ENCODE data around the gene RIPOR3.

RIPOR3 gene, protein sequence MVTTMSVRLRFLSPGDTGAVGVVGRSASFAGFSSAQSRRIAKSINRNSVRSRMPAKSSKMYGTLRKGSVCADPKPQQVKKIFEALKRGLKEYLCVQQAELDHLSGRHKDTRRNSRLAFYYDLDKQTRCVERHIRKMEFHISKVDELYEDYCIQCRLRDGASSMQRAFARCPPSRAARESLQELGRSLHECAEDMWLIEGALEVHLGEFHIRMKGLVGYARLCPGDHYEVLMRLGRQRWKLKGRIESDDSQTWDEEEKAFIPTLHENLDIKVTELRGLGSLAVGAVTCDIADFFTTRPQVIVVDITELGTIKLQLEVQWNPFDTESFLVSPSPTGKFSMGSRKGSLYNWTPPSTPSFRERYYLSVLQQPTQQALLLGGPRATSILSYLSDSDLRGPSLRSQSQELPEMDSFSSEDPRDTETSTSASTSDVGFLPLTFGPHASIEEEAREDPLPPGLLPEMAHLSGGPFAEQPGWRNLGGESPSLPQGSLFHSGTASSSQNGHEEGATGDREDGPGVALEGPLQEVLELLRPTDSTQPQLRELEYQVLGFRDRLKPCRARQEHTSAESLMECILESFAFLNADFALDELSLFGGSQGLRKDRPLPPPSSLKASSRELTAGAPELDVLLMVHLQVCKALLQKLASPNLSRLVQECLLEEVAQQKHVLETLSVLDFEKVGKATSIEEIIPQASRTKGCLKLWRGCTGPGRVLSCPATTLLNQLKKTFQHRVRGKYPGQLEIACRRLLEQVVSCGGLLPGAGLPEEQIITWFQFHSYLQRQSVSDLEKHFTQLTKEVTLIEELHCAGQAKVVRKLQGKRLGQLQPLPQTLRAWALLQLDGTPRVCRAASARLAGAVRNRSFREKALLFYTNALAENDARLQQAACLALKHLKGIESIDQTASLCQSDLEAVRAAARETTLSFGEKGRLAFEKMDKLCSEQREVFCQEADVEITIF

GRCh38 chr20:50690650-50691572, at the start of gene RIPOR3:
Gene RIPOR3, minus strand, starts transcription at chr20:50691542. Its CDS starts 414 bp downstream, at chr20:50691128.
- DNase-seq (ENCODE audit: low read depth in 2 of 2), result no peak

DNA sequence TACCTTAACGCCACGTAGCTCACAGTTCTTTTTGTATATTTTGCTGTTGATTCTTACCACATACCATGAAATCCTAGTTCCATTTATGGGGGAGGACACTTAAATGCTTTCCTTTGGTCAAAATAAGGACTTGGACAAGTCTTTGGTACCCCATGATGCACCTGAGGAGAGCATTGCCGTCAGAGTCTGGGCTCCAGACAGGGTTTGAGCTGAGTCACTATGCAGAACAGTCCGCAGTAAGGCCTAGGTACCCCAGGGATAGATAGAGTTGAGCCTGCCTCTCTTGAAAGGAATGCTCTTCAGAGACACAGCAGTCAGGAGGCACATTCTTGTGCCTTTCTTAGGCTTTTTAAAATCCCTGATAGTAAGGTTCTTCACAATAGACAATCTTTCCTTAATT, 46.0 kb upstream of the RIPOR3 start:
- DNase-seq (ENCODE audit: low read depth in 2 of 2), result no peak

GRCh38 chr20:50735813-50736212, 44.5 kb upstream of the RIPOR3 start:
- no peak for DNase-seq (ENCODE audit: low read depth in 2 of 2)

DNA sequence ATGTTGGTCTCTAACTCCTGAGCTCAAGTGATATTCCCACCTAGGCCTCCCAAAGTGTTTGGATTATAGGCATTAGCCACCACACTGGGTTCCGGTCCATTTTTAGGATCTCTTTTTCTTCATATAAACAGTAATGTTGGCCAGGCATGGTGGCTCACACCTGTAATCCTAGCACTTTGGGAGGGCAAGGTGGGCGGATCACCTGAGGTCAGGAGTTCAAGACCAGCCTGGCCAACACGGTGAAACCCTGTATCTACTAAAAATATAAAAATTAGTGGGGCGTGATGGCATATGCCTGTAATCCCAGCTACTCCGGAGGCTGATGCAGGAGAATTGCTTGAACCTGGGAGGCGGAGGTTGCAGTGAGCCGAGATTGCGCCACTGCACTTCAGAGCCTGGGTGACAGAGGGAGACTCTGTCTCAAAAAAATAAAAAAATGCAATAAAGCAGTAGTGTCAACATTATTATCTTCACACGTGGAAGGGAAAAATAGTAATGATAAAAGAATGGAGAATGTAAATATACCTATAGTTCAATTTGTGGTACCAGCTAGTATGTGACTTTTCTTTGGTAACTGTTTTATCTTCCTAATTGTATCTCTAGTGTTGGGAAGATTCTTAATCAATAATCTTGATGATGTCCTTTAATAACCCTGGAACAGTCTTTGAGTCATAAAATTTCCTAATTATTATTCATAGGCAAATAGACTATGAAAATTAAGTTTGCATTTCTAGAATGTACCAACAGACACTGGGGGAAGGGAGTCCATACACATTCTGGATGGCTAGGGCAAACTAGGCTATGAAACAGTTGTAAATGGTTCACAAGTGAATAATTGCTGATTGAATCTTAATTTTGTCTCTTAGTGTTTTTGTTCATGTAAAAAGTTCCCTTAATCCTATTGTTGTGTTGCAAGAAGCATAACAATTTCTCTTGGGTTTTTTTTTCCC, 43.7 kb upstream of the RIPOR3 start:
- no peak for DNase-seq (ENCODE audit: low read depth in 2 of 2)

GRCh38 chr20:50733644-50734349, 42.5 kb upstream of the RIPOR3 start:
- DNase-seq (ENCODE audit: low read depth in 2 of 2), result no peak

- DNase-seq (ENCODE audit: low read depth in 2 of 2), result no peak
Observed at GRCh38 chr20:50731930-50732690, 40.8 kb upstream of the RIPOR3 start.

GRCh38 chr20:50731055-50731929, 40.0 kb upstream of the RIPOR3 start, which contains the start of gene PARD6B:
Gene PARD6B, plus strand, starts transcription at chr20:50731580. Its CDS starts 207 bp downstream, at chr20:50731787.
- peak; percentile 100 for DNase-seq (ENCODE audit: low read depth in 2 of 2)

- DNase-seq (ENCODE audit: low read depth in 2 of 2), result no peak
Observed at GRCh38 chr20:50730765-50731054, 39.4 kb upstream of the RIPOR3 start.

- no peak for DNase-seq (ENCODE audit: low read depth in 2 of 2)
Observed at GRCh38 chr20:50729901-50730764, 38.8 kb upstream of the RIPOR3 start.

- no peak for DNase-seq (ENCODE audit: low read depth in 2 of 2)
Observed at GRCh38 chr20:50728981-50729874, 37.9 kb upstream of the RIPOR3 start.

GRCh38 chr20:50728486-50728980, 37.2 kb upstream of the RIPOR3 start:
- no peak for DNase-seq (ENCODE audit: low read depth in 2 of 2)

DNA sequence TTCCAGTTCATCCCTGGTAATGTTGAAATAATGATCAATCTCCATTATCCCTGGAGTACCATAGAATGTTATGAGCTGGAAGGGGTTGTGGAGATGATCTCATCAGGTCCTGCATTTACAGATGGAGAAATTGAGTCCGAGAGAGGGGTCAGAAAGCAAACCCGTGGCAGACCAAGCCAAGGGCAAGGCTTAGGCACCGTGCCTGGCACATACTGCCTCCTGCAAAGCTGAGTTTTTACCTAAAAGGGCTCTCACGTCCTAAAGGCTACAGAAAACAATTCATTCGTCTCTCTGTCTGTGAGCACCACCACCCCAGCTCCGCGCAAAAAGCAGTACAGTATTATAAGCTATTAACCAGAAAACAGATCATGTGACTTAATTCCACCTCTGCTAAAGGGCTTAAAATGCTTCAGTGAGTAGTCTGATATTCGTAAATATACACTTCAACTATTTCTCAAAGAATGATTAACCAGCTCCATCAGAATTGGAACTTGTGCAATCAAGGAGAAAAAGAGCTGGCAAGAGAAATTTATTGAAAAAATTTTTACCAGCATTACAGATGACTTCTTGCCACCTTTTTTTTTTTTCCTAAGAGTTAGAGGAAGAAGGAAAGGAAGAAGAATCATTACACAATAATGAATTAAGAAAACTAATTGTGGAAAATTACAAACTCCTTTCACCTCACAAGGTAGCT, 36.6 kb upstream of the RIPOR3 start:
- DNase-seq (ENCODE audit: low read depth in 2 of 2), result no peak

DNA sequence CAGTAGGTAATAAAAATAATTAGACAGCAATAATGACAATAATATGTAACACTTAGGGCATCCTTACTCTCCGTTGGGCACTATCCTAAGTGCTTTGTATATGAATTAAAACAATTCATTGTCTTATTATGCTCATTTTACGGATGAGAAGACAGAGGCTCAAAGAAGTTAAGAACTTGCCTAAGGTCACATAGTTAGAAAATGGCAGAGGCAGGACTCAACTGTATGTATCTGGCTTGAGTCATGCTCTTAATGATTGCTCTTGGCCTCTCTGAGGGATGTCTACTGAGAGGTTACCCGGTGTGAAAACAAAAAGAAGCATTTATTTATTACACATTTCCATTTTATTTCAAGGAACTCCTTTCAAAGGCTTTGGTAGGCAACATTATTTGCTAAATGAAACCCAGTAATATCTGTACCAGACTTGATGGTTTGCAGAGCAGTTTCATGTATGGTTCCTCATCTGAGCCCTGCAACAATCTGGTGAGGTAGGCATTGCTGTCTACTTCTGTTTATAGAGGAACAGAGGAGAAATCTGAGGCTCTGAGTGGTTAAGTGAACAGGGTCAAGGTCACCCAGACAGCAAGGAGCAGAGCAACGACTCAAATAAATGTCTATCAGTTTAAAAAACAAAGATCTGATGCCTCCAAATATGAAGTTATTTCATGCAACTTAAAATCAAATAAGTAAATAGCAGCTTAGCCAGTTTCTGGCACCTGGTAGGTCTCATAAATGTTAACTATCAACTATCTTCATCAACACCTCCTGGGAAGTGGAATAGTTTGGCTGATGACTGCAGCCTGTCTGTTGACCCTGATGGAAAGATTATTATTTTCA, 35.8 kb upstream of the RIPOR3 start:
- DNase-seq (ENCODE audit: low read depth in 2 of 2), result no peak

DNA sequence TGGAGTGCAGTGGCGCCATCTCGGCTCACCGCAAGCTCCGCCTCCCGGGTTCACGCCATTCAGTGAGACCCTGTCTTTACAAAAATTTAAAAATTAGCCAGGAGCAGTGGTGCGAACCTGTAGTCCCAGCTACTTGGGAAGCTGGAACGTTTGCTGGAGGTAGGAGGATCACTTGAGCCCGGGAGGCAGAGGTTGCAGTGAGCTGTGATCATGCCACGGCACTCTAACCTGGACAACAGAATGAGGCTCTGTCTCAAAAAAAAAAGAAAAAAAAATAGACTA, 34.3 kb upstream of the RIPOR3 start:
- DNase-seq (ENCODE audit: low read depth in 2 of 2), result no peak
